Measurements from ENCODE around the gene NRF1.

Gene NRF1

DNA sequence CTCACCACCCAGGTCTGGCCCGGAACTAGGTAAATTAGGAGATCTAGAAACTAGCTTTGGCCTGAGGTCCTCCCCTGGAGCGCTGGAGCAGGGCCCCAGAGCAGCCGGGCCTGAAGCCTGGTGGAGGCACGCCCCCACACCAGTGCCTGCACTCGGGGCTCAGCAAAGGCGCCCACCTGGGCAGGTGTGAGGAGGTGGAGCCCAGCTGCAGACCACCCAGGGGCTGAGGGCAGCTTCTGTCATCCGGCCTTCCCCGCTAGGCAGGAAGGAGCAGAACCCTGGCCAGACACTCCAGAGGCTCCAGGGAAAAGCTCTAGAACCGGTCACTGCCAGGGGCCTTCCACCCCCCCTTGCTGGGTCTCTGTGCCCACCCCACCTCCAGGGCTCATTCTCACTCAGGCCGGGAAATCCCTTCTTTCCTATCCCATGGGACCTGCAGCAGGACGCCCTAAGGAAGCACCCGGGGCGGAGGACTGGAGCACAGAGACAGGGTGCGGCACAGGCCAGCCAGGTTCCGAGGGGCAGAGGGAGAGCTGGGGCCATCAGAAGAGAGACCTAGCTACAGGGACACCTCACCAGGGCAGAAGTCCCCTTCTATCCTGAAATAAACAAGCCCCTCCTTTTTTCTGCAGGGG lies 161.2 kb downstream of the NRF1 start:
- DNase-seq = no peak

- DNase-seq = no peak
Measured at GRCh38 chr7:129773328-129773731, 161.8 kb downstream of the NRF1 start.

DNA sequence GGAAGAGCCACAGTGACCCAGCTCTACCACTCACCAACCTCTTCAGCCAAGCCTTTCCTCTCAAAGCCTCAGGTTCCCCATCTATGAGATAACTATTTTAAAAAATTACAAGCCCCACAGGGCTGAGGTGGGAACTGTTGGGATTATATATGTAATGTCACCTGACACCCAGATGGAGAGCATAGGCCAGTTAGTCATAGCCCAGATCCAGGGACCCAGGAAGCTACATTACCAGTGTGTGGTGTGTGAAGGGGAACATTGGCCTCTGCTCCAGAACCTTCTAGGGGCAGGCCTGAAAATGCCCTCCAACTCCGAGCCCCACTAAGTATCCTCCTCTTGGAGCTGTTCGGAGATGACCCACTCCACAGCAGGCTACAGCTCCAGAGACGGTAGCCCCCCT lies 162.4 kb downstream of the NRF1 start:
- DNase-seq = no peak

DNA sequence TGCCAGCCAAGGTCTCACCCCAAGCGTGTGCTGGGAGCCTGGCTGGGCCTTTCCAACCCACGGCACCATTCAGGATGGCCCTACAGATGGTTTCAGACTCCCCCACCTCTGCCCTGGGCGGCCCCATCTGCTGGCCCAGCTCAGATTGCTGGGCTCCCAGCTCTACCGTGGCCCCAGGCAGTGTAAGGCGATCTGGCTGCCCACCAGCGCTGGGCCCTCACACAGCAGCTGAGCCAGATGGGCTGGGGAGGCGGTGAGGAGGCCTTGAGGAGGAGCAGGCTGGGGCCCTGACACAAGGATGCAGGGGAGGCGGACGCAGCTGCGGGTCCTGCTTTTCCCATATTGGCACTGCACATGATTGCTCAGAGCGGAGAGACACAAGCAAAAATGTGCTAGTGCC lies 162.8 kb downstream of the NRF1 start:
- no peak for DNase-seq

DNA sequence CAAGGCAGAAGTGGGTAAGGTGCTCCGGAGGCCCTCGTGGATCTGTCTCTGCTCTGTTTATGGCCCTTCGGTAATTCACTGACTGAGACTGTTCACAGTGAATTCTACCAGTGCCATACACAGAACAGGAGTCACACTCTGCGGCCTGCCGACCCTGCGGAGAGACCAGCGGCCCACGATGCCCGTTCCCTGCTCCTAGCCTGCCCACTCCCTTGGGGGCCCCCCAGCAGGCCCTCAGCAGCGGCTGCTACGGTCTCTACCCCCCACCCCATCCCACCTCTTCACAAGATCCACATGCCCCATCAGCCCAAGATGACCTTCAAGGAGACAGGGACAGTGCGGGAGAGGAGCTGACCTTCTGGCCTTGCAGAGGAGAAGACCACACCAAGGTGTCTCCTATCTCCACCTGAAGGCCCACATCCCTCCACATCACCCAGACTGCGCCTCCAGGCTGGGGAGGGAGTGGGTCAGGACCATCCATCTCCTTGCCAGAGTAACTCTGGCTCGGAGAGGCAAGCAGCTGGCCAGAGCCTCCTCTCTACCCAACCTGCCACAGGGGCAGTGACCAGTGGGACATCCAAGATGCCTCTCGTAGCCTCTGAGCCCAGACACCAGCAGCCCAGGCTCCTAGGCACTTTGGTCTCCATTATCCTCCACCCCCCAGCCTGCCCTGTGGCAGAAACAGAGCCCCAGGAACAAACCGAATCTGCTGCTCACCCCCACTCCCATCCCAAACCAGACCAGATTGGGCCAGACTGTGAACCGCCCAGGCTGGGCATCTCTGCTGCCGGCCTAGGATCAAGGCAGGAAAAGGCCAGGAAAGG lies 163.6 kb downstream of the NRF1 start:
- DNase-seq = no peak

DNA sequence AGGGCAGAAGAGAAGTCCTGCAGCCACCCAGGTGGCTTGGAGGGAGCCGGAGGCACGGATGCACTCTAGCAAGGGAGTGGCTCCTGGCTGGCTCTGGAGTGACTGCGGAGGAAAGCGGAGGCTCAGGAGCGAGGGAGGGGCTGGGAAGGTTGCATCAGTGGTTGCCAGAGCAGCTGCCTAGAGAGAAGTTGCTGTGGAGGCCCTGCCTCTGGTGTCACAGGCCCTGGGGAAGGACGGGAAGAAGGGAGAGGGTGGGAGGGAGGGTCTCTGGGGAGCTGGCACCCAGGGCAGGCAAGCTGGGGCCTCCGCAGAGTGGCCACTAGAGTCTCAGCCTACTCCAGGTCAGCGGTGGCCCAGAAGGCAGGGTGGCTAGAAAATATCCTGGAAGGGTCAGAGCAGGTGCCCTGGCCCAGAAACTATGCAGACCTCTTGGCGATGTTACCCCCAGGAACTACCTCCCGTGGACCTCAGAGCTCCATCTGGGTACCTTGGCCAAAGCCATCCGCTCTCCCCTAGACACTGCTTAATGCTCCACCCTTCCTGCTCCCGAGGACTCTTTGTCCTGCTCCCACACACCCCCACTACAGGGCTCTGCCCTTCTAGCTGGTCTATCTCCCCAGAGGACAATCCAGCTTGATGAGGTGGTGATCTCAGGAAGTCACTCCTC lies 164.3 kb downstream of the NRF1 start:
- no peak for DNase-seq

DNA sequence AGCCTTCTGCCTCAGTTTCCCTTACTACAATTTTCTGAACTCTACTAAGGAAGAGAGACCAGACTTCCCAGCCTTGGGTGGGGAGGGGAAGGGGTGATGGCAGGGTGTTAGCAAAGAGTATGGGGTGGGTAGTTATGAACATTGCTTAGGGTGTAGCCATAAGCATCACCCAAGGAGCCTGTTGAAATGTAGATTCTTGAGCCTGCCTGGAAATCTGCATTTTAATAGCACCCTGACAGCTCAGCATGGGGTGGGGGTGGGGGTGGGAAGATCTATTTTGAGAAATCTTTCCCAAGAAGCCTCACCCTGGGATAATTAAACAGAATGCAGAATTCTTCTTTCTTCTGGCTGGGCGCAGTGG lies 164.8 kb downstream of the NRF1 start:
- DNase-seq = no peak

DNA sequence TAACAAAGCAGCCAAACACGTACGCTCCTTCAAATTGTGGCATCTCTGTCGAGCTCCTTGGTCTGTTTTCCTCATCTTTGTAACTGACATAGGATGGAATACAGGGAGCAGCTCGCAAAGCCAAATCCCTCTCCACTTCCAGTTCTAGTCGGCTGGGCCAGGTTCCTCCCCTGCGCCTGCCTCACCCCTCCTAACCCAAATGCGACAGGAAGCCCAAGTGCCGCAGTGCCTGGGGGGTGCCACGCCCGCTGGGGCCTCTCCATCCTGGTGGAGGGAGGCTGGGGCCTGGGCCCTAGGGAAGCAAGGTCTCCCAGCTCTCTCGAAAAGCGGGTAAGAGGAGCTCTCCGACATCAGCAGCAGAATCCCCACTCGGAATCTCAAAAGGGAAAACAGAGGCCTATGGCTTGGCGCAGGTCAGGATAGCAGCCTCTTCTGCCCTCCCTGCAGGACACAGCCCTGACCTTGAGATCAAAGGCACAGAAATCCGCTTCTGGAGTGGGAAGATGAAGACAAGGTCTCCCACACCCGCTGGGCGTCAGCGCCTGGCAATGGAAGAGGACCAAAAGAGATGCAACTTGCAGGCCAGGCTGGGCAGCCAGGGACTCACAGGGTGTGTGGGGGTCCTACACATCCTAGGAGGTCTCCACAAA lies 165.8 kb downstream of the NRF1 start:
- DNase-seq = no peak

DNA sequence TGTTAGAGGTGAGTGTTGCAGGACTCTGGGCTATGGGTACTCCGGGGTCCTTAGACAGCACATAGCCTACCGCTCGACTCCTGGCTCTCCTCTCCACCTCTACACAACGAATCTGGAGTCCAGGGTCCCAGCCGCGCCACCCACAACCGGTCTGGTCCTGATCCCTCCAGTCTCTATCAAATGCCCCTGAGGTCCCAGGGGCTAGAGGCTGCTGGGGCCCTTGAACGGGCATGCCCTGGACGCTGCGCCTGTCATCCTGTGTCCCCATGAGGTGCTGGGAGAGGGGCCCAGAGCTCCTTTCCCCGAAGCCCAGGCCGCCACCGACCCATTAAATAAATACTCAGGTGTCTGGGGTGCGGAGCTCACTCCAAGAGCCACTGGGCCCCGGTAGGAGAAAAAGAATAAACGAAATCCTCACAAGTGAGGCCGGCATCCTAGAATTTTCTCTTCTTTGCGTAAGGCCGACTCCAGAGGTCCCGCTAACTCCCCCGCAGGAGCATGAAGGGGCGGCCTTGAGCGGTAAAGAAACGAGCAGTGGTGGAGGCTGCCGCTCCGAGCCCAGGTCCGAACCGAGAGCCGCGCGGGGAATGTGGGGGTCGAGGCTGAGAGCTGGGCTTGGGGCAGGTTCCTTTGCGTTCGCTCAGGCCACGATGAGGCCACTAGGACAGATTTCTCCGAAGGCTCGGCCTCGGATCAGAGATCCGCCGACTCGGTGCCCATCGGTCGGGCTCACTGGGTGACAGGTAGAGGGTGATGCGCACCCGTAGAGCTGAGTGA lies 166.7 kb downstream of the NRF1 start:
- no peak for DNase-seq

- DNase-seq = no peak
Measured at GRCh38 chr7:129778770-129779601, 167.5 kb downstream of the NRF1 start.

GRCh38 chr7:129779602-129780256 lies 168.2 kb downstream of the NRF1 start:
- no peak for DNase-seq

DNA sequence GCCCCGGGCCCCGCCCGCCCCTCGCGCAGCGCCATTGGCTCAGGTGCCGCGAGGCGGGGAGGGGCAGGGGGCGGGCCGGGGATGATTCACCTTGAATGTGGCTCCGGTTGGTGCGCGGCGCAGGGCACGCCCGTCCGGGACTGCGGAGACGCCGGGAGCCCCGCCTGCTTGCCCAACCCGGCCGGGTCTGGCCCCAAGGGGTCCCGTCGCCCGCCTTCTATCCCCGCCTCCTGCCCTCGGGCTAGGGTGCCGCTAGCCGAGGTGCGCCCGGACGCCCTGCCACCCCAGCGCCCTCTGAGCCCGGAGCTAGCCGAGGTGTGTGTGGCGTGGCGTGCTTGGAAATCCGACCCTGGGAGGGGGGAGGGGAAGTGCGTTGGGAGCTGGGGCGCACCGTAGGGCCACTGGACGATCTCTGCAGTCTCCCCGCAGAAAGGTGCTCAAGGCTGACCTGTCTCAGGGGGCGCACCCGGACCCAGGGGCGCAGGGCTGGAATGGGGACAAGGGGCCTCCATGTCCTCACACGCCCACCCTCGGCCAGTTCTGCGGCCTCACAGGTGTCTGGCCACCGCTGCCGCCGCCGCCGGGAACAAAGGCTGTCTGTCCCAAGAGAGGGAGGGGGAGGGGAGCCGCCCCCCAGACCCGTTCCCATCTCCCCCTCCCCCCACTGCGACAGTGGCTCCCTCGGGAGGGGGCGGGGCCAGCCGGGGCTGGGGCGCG lies 168.9 kb downstream of the NRF1 start:
- peak; percentile 53 for DNase-seq

DNA sequence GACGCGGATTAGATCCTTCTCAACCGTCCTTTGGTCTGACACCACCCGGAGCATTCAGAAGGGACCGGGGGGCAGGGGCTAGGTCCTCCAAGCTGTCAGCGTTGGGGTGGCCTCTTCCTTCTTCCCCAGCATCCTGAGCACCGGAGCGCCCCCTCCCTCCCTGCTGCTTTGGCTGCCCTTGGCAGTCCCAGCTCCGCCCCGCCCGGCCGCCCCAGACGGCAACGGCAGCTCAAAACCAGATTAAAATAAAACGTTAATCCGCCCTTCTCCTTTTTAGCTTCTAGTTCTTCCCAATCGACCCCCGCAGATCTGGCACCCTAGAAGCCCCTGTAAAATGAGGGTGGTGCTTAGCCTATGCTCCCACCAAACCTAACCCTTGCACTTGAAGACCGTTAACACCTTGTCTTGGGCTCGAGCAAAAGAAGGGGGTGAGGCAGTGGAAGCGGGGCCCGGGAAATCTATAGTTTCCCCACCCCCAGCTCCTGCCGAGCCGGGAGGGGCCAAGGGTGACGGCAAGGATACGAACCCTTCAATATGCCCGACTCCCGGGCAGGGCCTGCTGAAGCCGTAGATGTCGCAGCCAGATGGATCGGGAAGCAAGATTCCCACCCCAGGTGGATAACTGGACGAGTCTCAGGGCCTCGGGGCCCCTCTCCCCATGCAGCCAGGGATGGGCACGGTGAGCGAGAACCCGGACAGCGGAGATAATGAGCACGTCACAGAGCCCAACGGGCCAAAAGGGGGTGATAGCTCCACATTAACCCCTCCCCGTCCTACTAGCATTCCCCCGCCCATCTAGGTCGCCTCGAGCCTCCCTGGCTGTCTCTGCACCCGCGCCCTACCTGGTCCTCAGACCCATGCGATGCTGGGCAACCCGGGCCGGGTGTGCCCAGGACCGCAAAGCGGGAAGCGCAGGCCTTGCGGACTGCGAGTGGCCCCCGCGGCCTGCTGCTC lies 169.7 kb downstream of the NRF1 start:
- DNase-seq = no peak

DNA sequence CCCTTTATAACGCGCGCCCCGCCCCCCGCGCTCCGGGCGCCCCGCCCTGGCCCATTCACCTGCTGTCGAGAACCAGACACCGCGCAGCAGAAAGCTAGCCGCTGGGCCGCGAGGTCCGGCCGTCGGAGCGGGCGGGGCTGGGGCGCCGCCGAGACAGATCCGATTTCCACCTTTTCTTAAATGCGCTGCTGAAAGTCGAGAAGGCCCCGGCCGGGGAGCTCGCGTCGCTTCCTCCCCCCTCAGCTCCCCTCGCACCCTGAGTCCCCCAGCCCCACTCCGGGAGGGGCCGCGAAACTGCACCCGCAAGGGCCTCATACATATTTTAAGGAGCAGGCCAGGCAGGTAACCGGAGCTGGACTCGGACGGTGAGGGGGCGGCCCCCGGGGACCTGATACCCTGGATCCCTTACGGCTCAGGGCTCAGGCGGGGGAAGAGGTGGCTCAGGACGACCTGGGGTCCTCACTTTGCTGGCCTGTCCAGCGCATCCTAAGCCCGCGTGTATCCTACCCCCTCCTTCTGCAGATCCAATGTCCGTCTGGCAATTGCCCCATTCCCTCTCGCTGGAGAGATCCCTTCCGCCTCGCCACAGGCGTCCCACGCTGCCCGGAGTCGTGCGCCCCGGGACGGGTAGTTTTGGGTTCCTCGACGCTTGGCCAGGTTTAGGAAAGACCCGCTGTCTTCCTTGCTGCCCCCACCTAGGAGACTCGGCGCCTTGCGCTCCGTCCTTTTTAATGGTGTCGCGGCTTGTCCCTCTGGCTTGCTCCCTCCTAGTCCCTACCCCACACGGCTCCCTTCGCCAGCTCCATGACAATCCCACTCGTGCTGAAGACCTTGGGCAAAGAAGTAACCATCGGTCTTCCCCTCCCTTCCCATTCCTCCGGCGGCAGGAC lies 170.7 kb downstream of the NRF1 start:
- DNase-seq = no peak

GRCh38 chr7:129782818-129783583 lies 171.5 kb downstream of the NRF1 start:
- no peak for DNase-seq

GRCh38 chr7:129783584-129783919 lies 172.0 kb downstream of the NRF1 start:
- no peak for DNase-seq

GRCh38 chr7:129784437-129784782 lies 172.9 kb downstream of the NRF1 start:
- no peak for DNase-seq

Measured in T1000 (cell line).